ENCODE data around the gene ACR.
"Not testable (repeated sequence)": the region's sequence is repeated elsewhere in the genome, so short reads cannot be mapped to it uniquely, and the experiment has no call there.

Gene ACR

DNA sequence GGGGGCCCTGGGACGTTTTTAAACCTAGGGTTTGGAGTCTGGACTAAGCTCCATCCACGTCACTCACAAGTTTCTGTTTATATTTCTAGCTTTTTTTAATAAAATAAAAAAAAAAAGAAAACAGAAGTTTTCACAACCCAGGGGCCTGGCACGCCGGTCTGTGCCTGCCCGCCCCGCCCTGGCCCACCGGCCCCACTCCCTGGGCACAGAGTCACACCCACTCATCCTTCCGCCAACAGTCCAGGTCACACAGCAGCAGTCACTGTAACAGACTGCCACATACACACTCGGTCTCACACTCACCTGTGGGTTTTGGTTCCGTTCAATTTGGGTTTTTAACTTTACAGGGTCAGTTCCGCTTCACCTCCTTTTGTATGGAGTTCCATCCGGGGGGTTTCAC lies 5.3 kb upstream of the ACR start:
- no peak for DNase-seq (ENCODE audit: low read depth, low spot score)

GRCh38 chr22:50733521-50734342 lies 4.3 kb upstream of the ACR start:
- DNase-seq (ENCODE audit: low read depth, low spot score) = no peak

DNA sequence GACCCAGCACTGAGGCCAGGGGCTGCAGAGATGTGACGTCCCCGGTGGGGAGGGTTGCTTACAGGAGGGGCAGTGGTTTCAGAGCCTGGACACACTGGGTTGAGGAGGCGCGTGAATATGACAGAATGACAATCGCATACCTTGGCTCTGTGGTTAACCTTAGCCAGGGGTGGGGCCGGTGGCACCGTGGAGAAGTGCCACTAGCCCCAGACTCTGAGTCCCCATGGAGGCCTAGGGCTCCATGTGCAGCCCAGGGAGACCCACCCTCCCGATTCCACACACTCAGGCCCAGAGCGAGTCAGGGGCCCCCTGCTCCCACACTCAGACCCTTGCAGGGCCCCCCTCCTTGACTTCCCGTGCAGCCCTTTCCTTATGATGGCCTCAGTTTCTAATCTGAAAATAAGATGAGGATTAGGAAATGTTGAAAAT lies 3.6 kb upstream of the ACR start:
- DNase-seq (ENCODE audit: low read depth, low spot score) = no peak

DNA sequence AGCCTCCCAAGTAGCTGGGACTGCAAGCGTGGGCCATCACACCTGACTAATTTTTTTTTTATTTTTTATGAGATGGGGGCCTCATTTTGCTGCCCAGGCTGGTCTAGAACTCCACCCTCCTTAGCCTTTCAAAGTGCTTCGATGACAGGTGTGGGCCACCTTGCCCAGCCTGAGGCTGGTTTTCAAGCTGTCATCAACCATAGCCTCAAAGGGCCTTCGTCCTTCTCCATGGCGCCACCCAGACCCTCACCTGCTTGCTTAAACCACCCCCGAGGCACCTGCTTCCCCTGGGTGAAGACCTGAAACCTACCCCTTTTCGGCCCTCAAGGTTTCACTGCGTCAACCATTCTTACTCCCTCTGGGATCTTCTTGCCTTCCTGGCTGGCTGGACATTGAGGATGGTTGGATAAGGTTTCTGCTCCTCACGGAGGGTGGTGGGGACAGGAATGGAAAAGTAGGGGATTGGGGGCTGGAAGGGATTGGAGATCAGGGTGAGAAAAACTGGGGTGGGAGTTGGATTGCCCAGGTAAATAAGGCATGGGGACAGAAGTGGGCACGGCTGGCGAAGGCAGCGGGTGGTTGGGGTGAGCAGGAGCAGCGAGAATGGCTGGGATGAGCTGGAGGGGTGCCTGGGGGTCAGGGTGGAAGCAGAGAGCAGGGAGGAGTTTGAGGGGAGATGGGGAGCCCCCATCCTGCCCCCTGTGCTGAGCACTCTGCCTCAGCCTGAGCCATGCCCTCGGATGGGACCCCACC lies 2.8 kb upstream of the ACR start:
- DNase-seq (ENCODE audit: low read depth, low spot score) = no peak

- DNase-seq (ENCODE audit: low read depth, low spot score) = no peak
Measured at GRCh38 chr22:50735739-50736030, 2.3 kb upstream of the ACR start.

GRCh38 chr22:50738649-50739227 lies 734 bp downstream of the ACR start:
- DNase-seq (ENCODE audit: low read depth, low spot score) = no peak

DNA sequence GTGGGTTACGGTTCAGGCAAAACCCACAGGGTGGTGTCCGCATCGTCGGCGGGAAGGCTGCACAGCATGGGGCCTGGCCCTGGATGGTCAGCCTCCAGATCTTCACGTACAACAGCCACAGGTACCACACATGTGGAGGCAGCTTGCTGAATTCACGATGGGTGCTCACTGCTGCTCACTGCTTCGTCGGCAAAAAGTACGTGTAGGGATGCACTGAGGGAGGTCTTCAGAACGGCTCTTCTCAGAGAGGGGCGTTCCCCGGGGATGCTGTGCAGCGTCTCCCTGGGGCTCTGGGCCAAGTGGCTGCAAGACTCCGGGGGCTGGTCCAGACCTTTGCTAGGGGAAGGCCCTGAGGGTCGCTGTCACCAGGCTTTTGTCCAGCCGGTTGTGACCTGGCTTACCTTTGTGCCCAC lies 1.3 kb downstream of the ACR start:
- DNase-seq (ENCODE audit: low read depth, low spot score) = no peak

- no peak for DNase-seq (ENCODE audit: low read depth, low spot score)
Measured at GRCh38 chr22:50739894-50740293, 1.9 kb downstream of the ACR start.

DNA sequence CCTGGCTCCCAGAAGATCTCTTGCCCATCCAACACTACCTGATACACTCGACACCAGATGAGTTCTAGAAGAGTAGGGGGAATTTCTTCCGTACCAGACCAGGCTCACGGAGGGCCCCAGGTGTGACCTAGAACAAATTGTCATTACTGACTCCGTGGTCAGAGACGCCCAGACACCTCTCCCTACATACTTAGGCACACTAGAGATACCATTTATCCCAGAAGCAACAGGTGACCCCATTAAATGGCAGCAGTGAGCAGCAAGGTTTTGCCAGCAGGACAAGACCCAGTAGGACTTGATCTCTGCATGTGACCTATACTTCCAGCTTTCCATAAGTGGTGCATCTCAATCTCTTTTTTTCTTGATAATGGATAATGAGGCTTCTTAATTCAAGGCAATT lies 2.7 kb downstream of the ACR start:
- DNase-seq (ENCODE audit: low read depth, low spot score) = not testable (repeated sequence)

- not testable (repeated sequence) for DNase-seq (ENCODE audit: low read depth, low spot score)
Measured at GRCh38 chr22:50744424-50744823, 6.4 kb downstream of the ACR start.

GRCh38 chr22:50747521-50747920 lies 9.5 kb downstream of the ACR start:
- not testable (repeated sequence) for DNase-seq (ENCODE audit: low read depth, low spot score)

GRCh38 chr22:50748630-50749029 lies 10.6 kb downstream of the ACR start:
- DNase-seq (ENCODE audit: low read depth, low spot score) = not testable (repeated sequence)

GRCh38 chr22:50749302-50750074 lies 11.5 kb downstream of the ACR start:
- not testable (repeated sequence) for DNase-seq (ENCODE audit: low read depth, low spot score)

DNA sequence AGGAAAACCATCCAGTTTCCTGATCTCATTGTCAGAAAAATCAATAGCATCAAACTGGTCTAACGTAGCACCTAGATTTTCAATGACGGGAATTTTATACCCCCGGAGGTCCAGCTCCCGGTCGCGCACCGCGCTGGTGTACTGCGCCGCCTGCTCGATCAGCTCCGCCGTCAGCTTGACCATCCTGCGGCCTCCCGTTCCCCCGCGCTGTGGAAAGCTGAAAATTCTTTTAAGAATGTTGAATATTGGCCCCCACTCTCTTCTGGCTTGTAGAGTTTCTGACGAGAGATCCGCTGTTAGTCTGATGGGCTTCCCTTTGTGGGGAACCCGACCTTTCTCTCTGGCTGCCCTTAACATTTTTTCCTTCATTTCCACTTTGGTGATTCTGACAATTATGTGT lies 17.2 kb downstream of the ACR start:
- DNase-seq (ENCODE audit: low read depth, low spot score) = not testable (repeated sequence)

- not testable (repeated sequence) for DNase-seq (ENCODE audit: low read depth, low spot score)
Measured at GRCh38 chr22:50756406-50756805, 18.4 kb downstream of the ACR start.

GRCh38 chr22:50756949-50757491 lies 19.0 kb downstream of the ACR start:
- DNase-seq (ENCODE audit: low read depth, low spot score) = peak; percentile 11

DNA sequence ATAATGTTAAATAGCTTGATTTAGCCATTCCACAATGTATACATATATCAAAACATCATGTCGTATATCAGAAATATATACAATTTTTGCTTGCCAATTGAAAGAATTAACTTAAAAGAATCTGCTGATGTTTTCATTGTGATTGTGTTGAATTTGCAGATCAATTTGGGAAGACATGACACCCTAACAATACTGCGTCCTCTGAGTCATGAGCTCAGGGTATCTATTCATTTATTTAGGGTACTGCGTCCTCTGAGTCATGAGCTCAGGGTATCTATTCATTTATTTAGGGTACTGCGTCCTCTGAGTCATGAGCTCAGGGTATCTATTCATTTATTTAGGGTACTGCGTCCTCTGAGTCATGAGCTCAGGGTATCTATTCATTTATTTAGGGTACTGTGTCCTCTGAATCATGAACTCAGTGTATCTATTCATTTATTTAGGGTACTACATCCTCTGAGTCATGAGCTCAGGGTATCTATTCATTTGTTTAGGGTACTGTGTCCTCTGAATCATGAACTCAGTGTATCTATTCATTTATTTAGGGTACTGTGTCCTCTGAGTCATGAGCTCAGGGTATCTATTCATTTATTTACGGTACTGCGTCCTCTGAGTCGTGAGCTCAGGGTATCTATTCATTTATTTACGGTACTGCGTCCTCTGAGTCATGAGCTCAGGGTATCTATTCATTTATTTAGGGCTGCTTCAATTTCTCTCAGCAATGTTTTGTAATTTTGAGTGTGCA lies 21.8 kb downstream of the ACR start:
- not testable (repeated sequence) for DNase-seq (ENCODE audit: low read depth, low spot score)

- DNase-seq (ENCODE audit: low read depth, low spot score) = not testable (repeated sequence)
Measured at GRCh38 chr22:50761829-50762228, 23.8 kb downstream of the ACR start.

GRCh38 chr22:50764288-50764687 lies 26.3 kb downstream of the ACR start:
- DNase-seq (ENCODE audit: low read depth, low spot score) = not testable (repeated sequence)

DNA sequence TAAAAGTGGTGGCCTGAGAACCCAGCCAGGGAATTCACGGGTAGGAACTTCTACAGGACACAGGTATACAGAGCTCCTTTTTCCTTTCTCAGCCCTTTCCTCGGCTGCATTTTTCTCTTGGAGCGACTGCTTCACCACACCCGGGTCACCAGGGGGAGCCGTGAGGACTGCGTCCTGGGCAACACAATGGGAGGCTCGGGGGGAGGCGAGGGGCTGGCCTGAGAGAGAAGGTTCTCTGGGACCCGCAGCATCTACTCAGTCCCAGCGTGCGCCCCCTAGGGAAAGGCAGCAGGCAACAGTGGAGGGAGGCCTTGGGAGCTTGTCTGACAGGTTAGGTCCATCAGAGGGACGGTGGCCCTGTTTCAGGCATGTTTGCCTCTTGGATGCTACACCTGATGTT lies 37.1 kb downstream of the ACR start:
- DNase-seq (ENCODE audit: low read depth, low spot score) = not testable (repeated sequence)

- not testable (repeated sequence) for DNase-seq (ENCODE audit: low read depth, low spot score)
Measured at GRCh38 chr22:50777631-50778030, 39.6 kb downstream of the ACR start.
